Uterine smooth muscle cell (primary cell): ENCODE data around the gene CPOX. TPM values are rescaled to one million over a fixed set of nuclear protein-coding genes. Genes with fewer than 3 reads are reported as not detected.

Source experiments
- total RNA-seq: library from RNA; depleted of rRNA; stranded (reverse); fragments of >200 nt; gene quantifications from 2 replicates; pipeline ENCODE4 v1.2.3, GENCODE V29; 2014

The CPOX gene
- total RNA-seq, result 29.6 and 31.3 TPM in 2 replicates

GRCh38 chr3:98593046-98593936 lies at the start of gene CPOX:
Gene CPOX, minus strand, starts transcription at chr3:98593611. Its CDS starts 107 bp downstream, at chr3:98593504.

GRCh38 chr3:98531622-98532274 lies 61.7 kb downstream of the CPOX start, which contains the start of gene GPR15:
Gene GPR15, plus strand, starts transcription at chr3:98531978. Its CDS starts 56 bp downstream, at chr3:98532034.

Other genes with a start within 250 kb of the CPOX start
- gene OR5K4, start 239.8 kb downstream of the CPOX start, total RNA-seq, result not detected in 2 replicates
- not detected in 2 replicates for gene OR5K3, start 202.9 kb downstream of the CPOX start, total RNA-seq
- not detected in 2 replicates for gene OR5K1, start 130.4 kb downstream of the CPOX start, total RNA-seq
- gene OR5K2, start 95.9 kb downstream of the CPOX start, total RNA-seq, result not detected in 2 replicates
- 117 and 120 TPM in 2 replicates for gene CLDND1, start 70.7 kb downstream of the CPOX start, total RNA-seq
- gene GPR15, start 61.6 kb downstream of the CPOX start, total RNA-seq, result not detected in 2 replicates
- gene ST3GAL6, start 169.7 kb upstream of the CPOX start, total RNA-seq, result 4.1 and 12.9 TPM in 2 replicates